ENCODE results near the gene ZMYM2. TPM values are rescaled to one million over a fixed set of nuclear protein-coding genes. Genes with fewer than 3 reads are reported as not detected.
A peak's percentile ranks its signal among the peaks of the same experiment; 100 is the strongest.

Gene ZMYM2
- total and polyA plus RNA-seq, 10 of the 15 experiments (the other 5 are each of a cell fraction or from before 2014, with no cell fraction given) = 9.5 to 60.4 (median 34.6) TPM

GRCh38 chr13:19957320-19958154, 990 bp upstream of the ZMYM2 start (continued):
- TF ChIP-seq ZBTB40 (IDR thresholded peaks at IDR 0.05; ENCODE audit: borderline replicate concordance) (no peak), PAX5 (IDR thresholded peaks at IDR 0.05; ENCODE audit: borderline replicate concordance, low read depth, low read length) (0 out of 2 replicates have a peak, but pooled peaks have one; percentile 41), LARP7 (IDR thresholded peaks at IDR 0.05) (0 out of 2 replicates have a peak, but pooled peaks have one; percentile 48), TBL1XR1 (IDR thresholded peaks at IDR 0.05; ENCODE audit: low read depth, low read length) (no peak), EZH2 (IDR thresholded peaks at IDR 0.05; ENCODE audit: borderline replicate concordance, control insufficient read depth, low read depth, low read length) (no peak), EED (IDR thresholded peaks at IDR 0.05; ENCODE audit: low read depth) (peak; percentile 35; the same call in 1 of the 2 replicates), NKRF (conservative IDR thresholded peaks at IDR 0.05) (0 out of 2 replicates have a peak, but pooled peaks have one; percentile 48), DPF2 (IDR thresholded peaks at IDR 0.05) (no peak), SPI1 (IDR thresholded peaks at IDR 0.05; ENCODE audit: borderline replicate concordance, insufficient read depth, low read depth, low read length) (peak; percentile 1; the same call in 1 of the 2 replicates), SIN3A (IDR thresholded peaks at IDR 0.05; ENCODE audit: low read depth, low read length) (no peak), STAT1 (conservative IDR thresholded peaks at IDR 0.05) (no peak), CHD2 (IDR thresholded peaks at IDR 0.05; ENCODE audit: borderline replicate concordance, low read depth, low read length) (0 out of 2 replicates have a peak, but pooled peaks have one; percentile 27), SREBF2 (IDR thresholded peaks at IDR 0.05; ENCODE audit: low read length) (no peak), MLLT1 (IDR thresholded peaks at IDR 0.05) (no peak; the same call in 1 of the 2 replicates), TCF3 (IDR thresholded peaks at IDR 0.05; ENCODE audit: borderline replicate concordance, insufficient read depth, low read depth, low read length) (0 out of 2 replicates have a peak, but pooled peaks have one; percentile 32), RFX5 (IDR thresholded peaks at IDR 0.05; ENCODE audit: low read depth, low read length) (no peak), E2F4 (IDR thresholded peaks at IDR 0.05; ENCODE audit: low read depth, low read length) (no peak), KAT2A (conservative IDR thresholded peaks at IDR 0.05; ENCODE audit: control insufficient read depth, low read depth, low read length) (no peak), SP1 (IDR thresholded peaks at IDR 0.05; ENCODE audit: low read depth, low read length) (no peak), SUZ12 (IDR thresholded peaks at IDR 0.05; ENCODE audit: unreplicated experiment) (no peak), POLR2AphosphoS5 (IDR thresholded peaks at IDR 0.05; ENCODE audit: low read length) (peak; percentile 69), ZBED1 (IDR thresholded peaks at IDR 0.05; ENCODE audit: borderline replicate concordance) (no peak)
